Glomerular endothelial cell (primary cell): ENCODE data around the gene SEMA3B. TPM values are rescaled to one million over a fixed set of nuclear protein-coding genes. Genes with fewer than 3 reads are reported as not detected.
"Not testable (repeated sequence)": the region's sequence is repeated elsewhere in the genome, so short reads cannot be mapped to it uniquely, and the experiment has no call there.

Experiments used
- DNase-seq: peaks from one replicate; pipeline ENCODE4 v3.0.0-alpha.2; 2011; ENCODE audit warnings: low read depth, low spot score; ENCODE audit errors: extremely low read depth
- total RNA-seq: library from RNA; depleted of rRNA; stranded (reverse); fragments of >200 nt; gene quantifications from 2 replicates; pipeline ENCODE4 v1.2.3, GENCODE V29; 2015

The SEMA3B gene
- total RNA-seq, 1 donor from 2014 or later: 2.2 TPM

- DNase-seq: no peak
Observed at GRCh38 chr3:50258029-50258680, 10.8 kb upstream of the SEMA3B start.

DNA sequence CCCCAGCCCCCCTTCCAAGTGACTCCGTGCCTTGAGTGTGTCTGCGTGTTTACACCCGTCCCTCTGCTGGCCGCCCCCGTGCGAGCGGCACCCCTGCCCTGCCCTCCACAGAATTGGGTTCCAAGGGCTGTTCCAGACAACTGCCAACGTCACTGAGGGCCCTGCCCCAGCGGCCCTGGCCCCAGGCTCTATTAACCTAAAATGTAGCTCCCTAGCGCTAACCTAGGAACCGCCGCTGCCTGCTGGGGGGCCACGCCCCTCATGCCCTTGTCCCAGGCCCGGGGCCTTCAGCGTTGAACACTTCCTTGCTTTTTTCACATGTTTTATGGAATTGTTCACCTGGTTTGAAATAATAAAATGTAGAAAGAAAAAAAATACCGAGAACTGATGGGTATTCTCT lies 10.0 kb upstream of the SEMA3B start:
- DNase-seq: no peak

- no peak for DNase-seq
Observed at GRCh38 chr3:50259432-50260026, 9.4 kb upstream of the SEMA3B start.

DNA sequence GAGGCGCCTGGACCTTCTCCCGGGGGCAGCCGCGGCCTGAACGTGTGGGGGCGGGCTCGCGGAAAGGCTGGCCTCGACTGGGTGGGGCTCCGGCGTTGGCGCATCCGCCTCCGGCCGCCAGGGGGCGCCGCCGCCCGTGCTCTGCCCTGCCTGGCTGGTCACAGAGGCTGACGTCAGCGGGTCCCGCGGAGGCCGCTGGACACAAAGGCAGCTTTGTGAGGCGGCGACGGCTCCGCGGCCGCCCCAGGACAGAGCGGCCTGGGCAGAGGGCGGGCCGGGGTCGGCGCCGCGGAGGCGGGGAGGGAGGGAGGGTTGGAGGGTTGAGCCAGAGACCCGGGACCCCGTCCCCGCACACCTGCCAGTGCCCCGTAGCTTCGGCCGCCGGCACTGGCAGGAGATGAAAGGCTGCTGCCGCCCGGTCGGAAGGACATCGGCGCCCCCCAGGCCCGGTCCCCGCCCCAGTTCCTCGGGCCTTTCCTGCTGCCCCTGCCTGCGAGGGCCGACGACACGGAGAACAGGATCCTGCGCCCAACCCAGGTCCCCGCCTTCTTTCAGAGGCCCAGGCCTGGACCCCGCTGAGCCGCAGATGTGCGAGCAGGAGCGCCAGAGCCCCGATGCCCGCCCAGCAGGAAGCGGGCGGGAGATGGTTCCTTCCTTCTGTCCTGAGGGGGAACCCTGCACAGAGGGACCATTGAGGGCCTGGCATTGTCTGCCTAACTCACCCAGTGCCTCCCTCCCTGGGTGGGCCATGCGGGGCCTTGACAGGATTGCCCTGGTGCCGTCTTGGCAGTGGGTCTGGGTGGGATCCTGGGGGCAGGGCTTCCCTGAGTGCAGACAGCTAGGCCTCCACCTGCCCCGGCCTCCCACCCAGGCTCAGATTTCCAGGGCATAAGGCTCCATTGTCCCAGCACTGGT lies 8.7 kb upstream of the SEMA3B start:
- no peak for DNase-seq

GRCh38 chr3:50260942-50261441 lies 8.0 kb upstream of the SEMA3B start:
- DNase-seq: no peak

DNA sequence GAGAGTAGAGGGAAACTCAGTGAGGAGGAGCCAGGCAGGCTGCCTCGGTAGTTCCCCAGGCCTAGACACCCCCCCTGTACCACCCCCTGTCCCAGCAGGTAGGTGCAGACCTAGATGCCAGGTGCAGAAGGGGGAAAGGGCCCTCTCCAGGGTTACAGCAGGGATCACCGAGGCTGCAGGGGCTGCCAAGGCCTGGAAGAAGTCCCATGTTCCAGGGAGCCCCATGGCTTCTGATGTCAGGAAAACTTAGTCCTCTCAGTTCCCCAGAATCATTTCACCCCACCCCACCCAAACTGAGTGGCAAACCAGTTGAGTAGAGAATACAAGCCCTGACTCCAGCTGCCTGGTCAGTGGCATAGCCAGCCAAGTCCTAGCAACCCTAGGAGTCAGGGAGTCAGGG lies 7.4 kb upstream of the SEMA3B start:
- no peak for DNase-seq

DNA sequence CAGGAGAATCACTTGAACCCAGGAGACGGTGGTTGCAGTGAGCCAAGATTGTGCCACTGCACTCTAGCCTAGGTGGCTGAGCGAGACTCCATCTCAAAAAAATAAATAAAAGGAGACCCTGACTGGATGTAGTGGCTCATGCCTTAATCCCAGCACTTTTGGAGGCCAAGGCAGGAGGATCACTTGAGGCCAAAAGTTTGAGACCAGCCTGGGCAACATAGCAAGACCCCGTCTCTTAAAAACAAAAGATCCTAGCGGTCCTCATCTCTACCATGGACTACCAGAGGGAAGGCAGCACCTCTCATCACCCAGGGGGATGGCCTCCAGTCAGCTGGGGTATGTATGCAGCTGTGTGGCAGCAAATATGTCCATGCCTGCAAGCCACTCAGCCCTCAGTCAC lies 6.7 kb upstream of the SEMA3B start:
- not testable (repeated sequence) for DNase-seq

DNA sequence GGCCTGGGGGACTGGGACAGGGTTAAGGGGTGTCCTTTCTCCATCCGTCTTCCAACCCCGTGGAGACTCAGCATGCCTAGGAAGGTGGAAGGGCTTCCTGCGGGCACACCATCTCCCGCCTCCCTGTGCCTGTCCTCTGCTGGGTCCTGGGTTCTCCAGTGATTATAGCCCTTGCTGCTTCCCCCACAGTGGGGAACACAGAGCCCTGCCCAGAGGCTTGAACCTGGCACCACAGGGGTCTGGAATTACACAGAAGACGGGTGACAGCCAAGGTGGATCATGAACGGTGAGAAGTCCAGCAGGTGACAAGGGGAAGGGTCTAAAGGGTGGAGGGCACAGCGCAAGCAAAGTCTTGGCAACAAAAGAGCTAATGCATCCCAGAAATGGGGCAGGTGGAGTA lies 6.2 kb upstream of the SEMA3B start:
- no peak for DNase-seq

DNA sequence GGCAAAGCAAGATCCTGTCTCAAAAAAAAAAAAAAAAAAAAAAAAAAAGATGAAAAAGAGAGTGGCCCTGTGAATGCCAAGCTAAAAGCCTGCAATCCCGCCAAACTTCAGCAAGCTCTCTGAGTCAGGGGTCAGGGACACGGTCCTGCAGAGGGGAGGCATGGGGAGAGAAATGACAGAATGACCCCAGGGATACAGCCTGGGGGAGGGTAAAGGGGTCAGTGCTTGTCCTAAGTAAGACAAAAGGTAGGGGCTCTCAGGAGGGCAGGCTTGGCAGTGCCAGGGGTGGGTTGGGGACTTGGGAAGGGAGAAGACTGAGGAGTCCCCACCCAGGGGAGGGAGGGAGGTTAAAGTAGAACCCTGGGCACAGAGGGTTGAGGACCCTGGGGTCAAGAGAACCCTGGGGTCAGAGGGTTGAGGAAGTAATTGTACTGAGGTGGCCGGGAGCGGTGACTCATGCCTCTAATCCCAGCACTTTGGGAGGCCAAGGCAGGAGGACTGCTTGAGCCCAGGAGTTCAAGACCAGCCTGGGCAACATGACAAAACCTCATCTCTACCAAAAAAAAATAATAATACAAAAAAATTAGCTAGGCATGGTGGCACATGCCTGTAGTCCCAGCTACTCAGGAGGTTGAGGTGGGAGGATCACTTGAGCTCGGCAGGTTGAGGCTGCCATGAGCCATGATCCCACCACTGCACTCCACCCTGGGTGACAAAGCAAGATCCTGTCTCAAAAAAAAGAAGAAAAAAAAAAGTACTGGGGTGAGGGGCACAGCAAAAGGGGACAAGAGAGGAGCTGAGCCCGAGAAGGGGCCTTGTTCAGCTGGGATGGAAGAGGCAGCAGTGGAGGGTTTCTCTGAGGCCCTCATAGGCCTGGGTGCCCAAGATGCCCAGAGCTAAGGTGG lies 5.2 kb upstream of the SEMA3B start:
- DNase-seq: no peak

GRCh38 chr3:50264383-50264963 lies 4.5 kb upstream of the SEMA3B start:
- no peak for DNase-seq

- DNase-seq: no peak
Observed at GRCh38 chr3:50264964-50265485, 3.9 kb upstream of the SEMA3B start.

DNA sequence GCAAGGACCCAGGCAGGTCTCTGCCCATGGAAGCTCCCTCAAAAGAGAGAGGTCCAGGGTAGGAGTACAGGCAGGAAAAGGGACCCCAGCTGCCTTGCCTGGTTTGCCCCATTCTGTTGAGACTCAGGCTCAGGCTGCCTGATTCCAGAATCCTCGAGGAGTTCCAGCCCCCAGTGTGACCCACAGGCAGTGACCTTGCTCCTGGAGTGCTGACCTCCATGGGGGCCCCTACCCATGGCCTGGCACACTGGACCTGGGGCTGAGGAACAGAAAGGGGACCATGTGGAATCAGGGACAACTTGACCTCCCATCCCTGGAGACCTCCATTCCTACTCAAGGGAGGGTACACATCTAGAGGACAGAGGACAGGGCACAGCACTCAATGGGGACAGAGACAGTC lies 3.4 kb upstream of the SEMA3B start:
- no peak for DNase-seq

GRCh38 chr3:50266017-50266416 lies 2.9 kb upstream of the SEMA3B start:
- no peak for DNase-seq

- no peak for DNase-seq
Observed at GRCh38 chr3:50266836-50267235, 2.1 kb upstream of the SEMA3B start.

- DNase-seq: no peak
Observed at GRCh38 chr3:50267280-50267913, 1.6 kb upstream of the SEMA3B start.

- no peak for DNase-seq
Observed at GRCh38 chr3:50268276-50268675, 671 bp upstream of the SEMA3B start.

GRCh38 chr3:50269460-50269859 lies 513 bp downstream of the SEMA3B start:
- no peak for DNase-seq

GRCh38 chr3:50269977-50270413 lies 1.0 kb downstream of the SEMA3B start:
- DNase-seq: no peak

DNA sequence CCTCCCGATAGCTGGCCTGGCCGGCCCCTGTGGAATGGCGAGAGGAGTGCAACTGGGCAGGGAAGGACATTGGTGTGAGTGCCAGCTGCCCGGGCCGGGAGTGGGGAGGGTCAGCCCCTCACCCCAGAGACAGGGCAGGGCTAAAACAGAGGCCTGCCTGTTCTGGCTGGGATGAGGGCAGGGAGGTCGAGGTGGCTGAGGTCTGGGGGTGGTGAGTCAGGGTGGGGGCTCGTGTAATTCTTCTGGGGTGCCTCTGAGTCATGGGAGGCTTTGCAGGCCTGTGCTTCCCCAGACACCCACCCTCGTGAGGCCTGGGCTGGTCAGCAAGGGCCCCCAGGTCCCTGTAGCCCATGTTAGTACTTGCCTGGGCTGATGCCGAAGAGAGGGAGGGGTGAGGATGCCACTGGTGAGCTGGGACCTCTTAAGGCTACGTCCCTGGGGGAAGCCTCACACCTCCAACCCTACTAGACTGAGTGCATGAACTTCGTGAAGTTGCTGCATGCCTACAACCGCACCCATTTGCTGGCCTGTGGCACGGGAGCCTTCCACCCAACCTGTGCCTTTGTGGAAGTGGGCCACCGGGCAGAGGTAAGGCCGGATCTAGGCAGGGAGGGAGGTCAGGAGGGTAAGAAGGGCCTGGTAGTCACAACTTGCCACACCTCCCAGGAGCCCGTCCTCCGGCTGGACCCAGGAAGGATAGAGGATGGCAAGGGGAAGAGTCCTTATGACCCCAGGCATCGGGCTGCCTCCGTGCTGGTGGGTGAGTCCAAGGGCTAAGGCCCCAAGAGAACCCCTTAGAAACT lies 1.7 kb downstream of the SEMA3B start:
- DNase-seq: no peak
